GM12878 (cell line): Measurements from ENCODE around the gene AIF1. TPM values are rescaled to one million over a fixed set of nuclear protein-coding genes. Genes with fewer than 3 reads are reported as not detected.

Experiments used
- BHLHE40 ChIP-seq, 2 experiments: fragments of 450-650 bp in 1 of 2; IDR thresholded peaks; 2 replicates each; pipeline ENCODE4 v1.6.1; 2011 to 2017; ENCODE audit warnings: low read depth in 2 of 2, borderline replicate concordance in 1 of 2, improper control_type of control experiment in 1 of 2, low read length in 1 of 2, mild to moderate bottlenecking in 1 of 2
- BMI1 ChIP-seq: fragments of 450-650 bp; IDR thresholded peaks from 2 replicates; pipeline ENCODE4 v1.6.1; 2016; ENCODE audit warnings: mild to moderate bottlenecking, moderate library complexity, borderline replicate concordance
- DPF2 ChIP-seq: fragments of 450-650 bp; IDR thresholded peaks from 2 replicates; pipeline ENCODE4 v1.6.1; 2017; ENCODE audit warnings: mild to moderate bottlenecking
- E2F4 ChIP-seq: IDR thresholded peaks from 2 replicates; pipeline ENCODE4 v1.6.1; 2012; ENCODE audit warnings: low read depth, low read length, improper control_type of control experiment
- HDAC2 ChIP-seq: fragments of 200-600 bp; sonication (generic); IDR thresholded peaks from 2 replicates; pipeline ENCODE4 v1.6.1; 2017
- KAT2A ChIP-seq: conservative IDR thresholded peaks from 2 replicates; pipeline ENCODE4 v1.6.1; 2011; ENCODE audit warnings: low read depth, low read length; ENCODE audit not compliant: control insufficient read depth
- MYC ChIP-seq: IDR thresholded peaks from 2 replicates; pipeline ENCODE4 v1.6.1; 2011; ENCODE audit warnings: mild to moderate bottlenecking, low read length, moderate library complexity, inconsistent platforms; ENCODE audit not compliant: insufficient read depth, insufficient replicate concordance, insufficient read length, severe bottlenecking
- NKRF ChIP-seq: fragments of 450-650 bp; conservative IDR thresholded peaks from 2 replicates; pipeline ENCODE4 v1.6.1; 2017; ENCODE audit warnings: mild to moderate bottlenecking, moderate library complexity
- NR2C1 ChIP-seq: fragments of 450-650 bp; IDR thresholded peaks from 2 replicates; pipeline ENCODE4 v1.6.1; 2017; ENCODE audit warnings: antibody characterized with exemption, mild to moderate bottlenecking, moderate library complexity
- POLR2AphosphoS2 ChIP-seq: IDR thresholded peaks from 2 replicates; pipeline ENCODE4 v1.6.1; 2011; ENCODE audit warnings: low read depth, mild to moderate bottlenecking, low read length, improper control_type of control experiment, moderate library complexity
- RB1 ChIP-seq: fragments of 450-650 bp; formaldehyde crosslinking; IDR thresholded peaks from 2 replicates; pipeline ENCODE4 v1.6.1; 2017; ENCODE audit warnings: mild to moderate bottlenecking, borderline replicate concordance
- REST ChIP-seq: IDR thresholded peaks from 2 replicates; pipeline ENCODE4 v1.6.1; 2012; ENCODE audit warnings: mild to moderate bottlenecking, low read depth, low read length
- RUNX3 ChIP-seq: IDR thresholded peaks from 2 replicates; pipeline ENCODE4 v1.6.1; 2012; ENCODE audit warnings: low read length, inconsistent platforms
- SMARCA5 ChIP-seq: fragments of 450-650 bp; IDR thresholded peaks from 2 replicates; pipeline ENCODE4 v1.6.1; 2017; ENCODE audit warnings: mild to moderate bottlenecking
- TCF12 ChIP-seq: IDR thresholded peaks from 2 replicates; pipeline ENCODE4 v1.6.1; 2011; ENCODE audit warnings: low read depth, mild to moderate bottlenecking, low read length
- YY1 ChIP-seq: IDR thresholded peaks from 2 replicates; pipeline ENCODE4 v1.6.1; 2011; ENCODE audit warnings: low read depth, mild to moderate bottlenecking, low read length
- ZNF217 ChIP-seq: fragments of 450-650 bp; IDR thresholded peaks from 2 replicates; pipeline ENCODE4 v1.6.1; 2017; ENCODE audit warnings: antibody characterized with exemption, mild to moderate bottlenecking
- ZNF24 ChIP-seq: fragments of 450-650 bp; IDR thresholded peaks from 2 replicates; pipeline ENCODE4 v1.6.1; 2017; ENCODE audit warnings: antibody characterized with exemption, mild to moderate bottlenecking
- polyA plus RNA-seq, 11 experiments: library from polyadenylated mRNA; depleted of rRNA in 4 of 11; unstranded in 6 of 11; stranded (reverse) in 5 of 11; fragments of >200 nt; fragmentation: Nextera tagmentation in 4 of 11; fragmentation: Illumina TruSeq in 1 of 11; extraction: Ambion mirVana in 4 of 11; extraction: Trizol in 1 of 11; gene quantifications; 1 replicate in 1 of 11; 2 replicates in 10 of 11; pipeline versions ENCODE4 v1.2.1 to v1.2.3, GENCODE V29; 2011 to 2016; ENCODE audit warnings: inconsistent platforms in 2 of 11, missing spikeins in 2 of 11, low read depth in 1 of 11
- total RNA-seq, 4 experiments: library from RNA; depleted of rRNA in 3 of 4; stranded (reverse); fragments of >200 nt in 3 of 4; fragmentation: Illumina TruSeq in 1 of 4; extraction: Trizol in 1 of 4; gene quantifications; 2 replicates each; pipeline versions ENCODE4 v1.2.1 to v1.2.3, GENCODE V29; 2013 to 2021
- TF ChIP-seq, protein P1 (sequence below): IDR thresholded peaks from 2 replicates; pipeline ENCODE4 v1.6.1; 2012; ENCODE audit warnings: low read length, inconsistent platforms
- TF ChIP-seq, protein P2 (sequence below): fragments of 450-650 bp; IDR thresholded peaks from 2 replicates; pipeline ENCODE4 v1.6.1; 2016; ENCODE audit warnings: mild to moderate bottlenecking

The AIF1 gene
- total and polyA plus RNA-seq, 10 of the 15 experiments (the other 5 are each of a cell fraction or from before 2014, with no cell fraction given): 1.9 to 256 (median 134) TPM

GRCh38 chr6:31620586-31621319, 5.7 kb downstream of the AIF1 start, which contains the start of gene PRRC2A (continued):
- TF ChIP-seq KAT2A: no peak
- peak in 1 of 2 experiments; percentile 8; a peak in 1 of 4 replicates for TF ChIP-seq BHLHE40 (IDR thresholded peaks at IDR 0.05; ENCODE audit: borderline replicate concordance in 1 of 2, low read depth in 2 of 2, low read length in 1 of 2)
- TF ChIP-seq POLR2AphosphoS2: peak; percentile 47; the same call in 1 of the 2 replicates
- peak; percentile 37; the same call in 1 of the 2 replicates for TF ChIP-seq DPF2
- peak; percentile 49 for TF ChIP-seq NR2C1
- TF ChIP-seq E2F4: no peak
- TF ChIP-seq REST: 0 out of 2 replicates have a peak, but pooled peaks have one; percentile 27
- peak; percentile 84 for TF ChIP-seq MYC
- peak; percentile 79; the same call in 1 of the 2 replicates for TF ChIP-seq RB1
- TF ChIP-seq, protein P1, sequence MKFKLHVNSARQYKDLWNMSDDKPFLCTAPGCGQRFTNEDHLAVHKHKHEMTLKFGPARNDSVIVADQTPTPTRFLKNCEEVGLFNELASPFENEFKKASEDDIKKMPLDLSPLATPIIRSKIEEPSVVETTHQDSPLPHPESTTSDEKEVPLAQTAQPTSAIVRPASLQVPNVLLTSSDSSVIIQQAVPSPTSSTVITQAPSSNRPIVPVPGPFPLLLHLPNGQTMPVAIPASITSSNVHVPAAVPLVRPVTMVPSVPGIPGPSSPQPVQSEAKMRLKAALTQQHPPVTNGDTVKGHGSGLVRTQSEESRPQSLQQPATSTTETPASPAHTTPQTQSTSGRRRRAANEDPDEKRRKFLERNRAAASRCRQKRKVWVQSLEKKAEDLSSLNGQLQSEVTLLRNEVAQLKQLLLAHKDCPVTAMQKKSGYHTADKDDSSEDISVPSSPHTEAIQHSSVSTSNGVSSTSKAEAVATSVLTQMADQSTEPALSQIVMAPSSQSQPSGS: no peak
- TF ChIP-seq ZNF217: 0 out of 2 replicates have a peak, but pooled peaks have one; percentile 21
- TF ChIP-seq ZNF24: 0 out of 2 replicates have a peak, but pooled peaks have one; percentile 12
- peak; percentile 96 for TF ChIP-seq YY1
- TF ChIP-seq, protein P2, sequence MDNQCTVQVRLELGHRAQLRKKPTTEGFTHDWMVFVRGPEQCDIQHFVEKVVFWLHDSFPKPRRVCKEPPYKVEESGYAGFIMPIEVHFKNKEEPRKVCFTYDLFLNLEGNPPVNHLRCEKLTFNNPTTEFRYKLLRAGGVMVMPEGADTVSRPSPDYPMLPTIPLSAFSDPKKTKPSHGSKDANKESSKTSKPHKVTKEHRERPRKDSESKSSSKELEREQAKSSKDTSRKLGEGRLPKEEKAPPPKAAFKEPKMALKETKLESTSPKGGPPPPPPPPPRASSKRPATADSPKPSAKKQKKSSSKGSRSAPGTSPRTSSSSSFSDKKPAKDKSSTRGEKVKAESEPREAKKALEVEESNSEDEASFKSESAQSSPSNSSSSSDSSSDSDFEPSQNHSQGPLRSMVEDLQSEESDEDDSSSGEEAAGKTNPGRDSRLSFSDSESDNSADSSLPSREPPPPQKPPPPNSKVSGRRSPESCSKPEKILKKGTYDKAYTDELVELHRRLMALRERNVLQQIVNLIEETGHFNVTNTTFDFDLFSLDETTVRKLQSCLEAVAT: peak; percentile 79
- TF ChIP-seq RUNX3: peak; percentile 26; the same call in 1 of the 2 replicates
- TF ChIP-seq BMI1: no peak
- TF ChIP-seq NKRF: peak; percentile 65; the same call in 1 of the 2 replicates
- TF ChIP-seq TCF12: peak; percentile 46; the same call in 1 of the 2 replicates
- TF ChIP-seq SMARCA5: peak; percentile 73
- no peak for TF ChIP-seq HDAC2
